DOHH2 (cell line): ENCODE measurements around the gene TSHZ3.

ENCODE experiments used
- EZH2phosphoT487 ChIP-seq: fragments of 200-600 bp; sonication (generic); IDR thresholded peaks from 2 replicates; pipeline ENCODE4 v1.6.1; 2017; ENCODE audit warnings: borderline replicate concordance, mild to moderate bottlenecking, antibody characterized with exemption, low read length, moderate library complexity, mixed read lengths
- TF ChIP-seq, protein P1 (sequence below): fragments of 200-600 bp; sonication (generic); IDR thresholded peaks from one replicate; pipeline ENCODE4 v1.5.1; 2014; ENCODE audit warnings: antibody characterized with exemption, mild to moderate bottlenecking, low read depth, low read length; ENCODE audit not compliant: poor library complexity, severe bottlenecking

DNA sequence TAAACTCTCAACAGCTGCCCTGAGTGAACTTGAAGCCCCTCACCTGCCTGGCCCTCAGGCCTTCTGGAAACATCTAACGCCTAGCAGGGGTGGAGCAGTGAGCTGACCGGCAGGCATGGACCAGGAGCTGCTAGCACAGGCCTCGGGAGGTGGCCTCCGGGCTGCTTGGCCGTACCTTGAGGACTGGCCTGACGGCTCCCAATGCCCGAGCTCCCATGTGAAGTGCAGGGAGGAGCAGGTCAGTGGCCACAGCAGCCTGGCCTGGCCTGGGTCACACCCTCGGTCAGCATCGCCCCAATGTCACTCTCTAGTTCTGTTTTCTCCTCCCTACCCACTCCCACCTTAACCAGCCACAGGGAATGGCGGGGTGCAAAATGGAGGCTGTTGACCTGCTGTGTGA is 19.0 kb downstream of the TSHZ3 start:
- TF ChIP-seq, protein P1, sequence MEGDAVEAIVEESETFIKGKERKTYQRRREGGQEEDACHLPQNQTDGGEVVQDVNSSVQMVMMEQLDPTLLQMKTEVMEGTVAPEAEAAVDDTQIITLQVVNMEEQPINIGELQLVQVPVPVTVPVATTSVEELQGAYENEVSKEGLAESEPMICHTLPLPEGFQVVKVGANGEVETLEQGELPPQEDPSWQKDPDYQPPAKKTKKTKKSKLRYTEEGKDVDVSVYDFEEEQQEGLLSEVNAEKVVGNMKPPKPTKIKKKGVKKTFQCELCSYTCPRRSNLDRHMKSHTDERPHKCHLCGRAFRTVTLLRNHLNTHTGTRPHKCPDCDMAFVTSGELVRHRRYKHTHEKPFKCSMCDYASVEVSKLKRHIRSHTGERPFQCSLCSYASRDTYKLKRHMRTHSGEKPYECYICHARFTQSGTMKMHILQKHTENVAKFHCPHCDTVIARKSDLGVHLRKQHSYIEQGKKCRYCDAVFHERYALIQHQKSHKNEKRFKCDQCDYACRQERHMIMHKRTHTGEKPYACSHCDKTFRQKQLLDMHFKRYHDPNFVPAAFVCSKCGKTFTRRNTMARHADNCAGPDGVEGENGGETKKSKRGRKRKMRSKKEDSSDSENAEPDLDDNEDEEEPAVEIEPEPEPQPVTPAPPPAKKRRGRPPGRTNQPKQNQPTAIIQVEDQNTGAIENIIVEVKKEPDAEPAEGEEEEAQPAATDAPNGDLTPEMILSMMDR: no peak
- TF ChIP-seq EZH2phosphoT487: no peak
